HepG2 (cell line): ENCODE data around the gene HNRNPH2. TPM values are rescaled to one million over a fixed set of nuclear protein-coding genes. Genes with fewer than 3 reads are reported as not detected.

Experiments
- CBX5 ChIP-seq: sonication (generic); formaldehyde crosslinking; IDR thresholded peaks from 2 replicates; pipeline ENCODE4 v1.4.0; 2020; ENCODE audit warnings: missing genetic modification reagents, borderline replicate concordance
- ETV5 ChIP-seq: IDR thresholded peaks from 2 replicates; pipeline ENCODE4 v1.6.1; 2018; ENCODE audit warnings: missing biosample characterization, missing genetic modification reagents, inconsistent platforms, borderline replicate concordance
- GFI1 ChIP-seq: sonication (generic); formaldehyde crosslinking; IDR thresholded peaks from 2 replicates; pipeline ENCODE4 v1.5.0; 2020; ENCODE audit warnings: missing genetic modification reagents, mild to moderate bottlenecking, borderline replicate concordance
- ISL2 ChIP-seq: sonication (generic); formaldehyde crosslinking; IDR thresholded peaks from 2 replicates; pipeline ENCODE4 v1.5.0; 2020; ENCODE audit warnings: missing genetic modification reagents
- JUNB ChIP-seq: sonication (generic); formaldehyde crosslinking; IDR thresholded peaks from 2 replicates; pipeline ENCODE4 v1.8.0; 2022; ENCODE audit warnings: missing genetic modification reagents, mild to moderate bottlenecking, borderline replicate concordance
- PRMT3 ChIP-seq: sonication (generic); formaldehyde crosslinking; IDR thresholded peaks from 2 replicates; pipeline ENCODE4 v1.8.1; 2022; ENCODE audit warnings: low read depth, mild to moderate bottlenecking, moderate library complexity, missing genetic modification reagents, borderline replicate concordance
- ZBTB49 ChIP-seq: sonication (generic); formaldehyde crosslinking; IDR thresholded peaks from 2 replicates; pipeline ENCODE4 v1.4.0; 2020; ENCODE audit warnings: missing genetic modification reagents, borderline replicate concordance
- ZFYVE20 ChIP-seq: sonication (generic); formaldehyde crosslinking; IDR thresholded peaks from 2 replicates; pipeline ENCODE4 v1.8.0; 2023; ENCODE audit warnings: low read depth, mild to moderate bottlenecking, moderate library complexity, missing genetic modification reagents, borderline replicate concordance
- ZNF430 ChIP-seq: sonication (generic); formaldehyde crosslinking; IDR thresholded peaks from 2 replicates; pipeline ENCODE4 v1.9.0; 2021; ENCODE audit warnings: mild to moderate bottlenecking, missing genetic modification reagents
- polyA plus RNA-seq, 8 experiments: library from polyadenylated mRNA; depleted of rRNA in 3 of 8; stranded (reverse) in 7 of 8; unstranded in 1 of 8; fragments of >200 nt; fragmentation: Illumina TruSeq in 4 of 8; extraction: Trizol in 4 of 8; gene quantifications; 2 replicates each; pipeline versions ENCODE4 v1.2.1 to v1.2.3, GENCODE V29; 2011 to 2016; ENCODE audit warnings: low read depth in 4 of 8, missing spikeins in 1 of 8, mixed read lengths in 1 of 8; ENCODE audit not compliant: insufficient read depth in 1 of 8
- total RNA-seq, 5 experiments: library from RNA; depleted of rRNA; stranded (reverse); fragments of >200 nt; fragmentation: Illumina TruSeq; extraction: Trizol; gene quantifications; 2 replicates each; pipeline ENCODE4 v1.2.3, GENCODE V29; 2016; ENCODE audit warnings: low read depth in 1 of 5
- TF ChIP-seq, protein P1 (sequence below): sonication (generic); formaldehyde crosslinking; conservative IDR thresholded peaks from 2 replicates; pipeline ENCODE4 v1.4.0; 2020; ENCODE audit warnings: missing genetic modification reagents
- TF ChIP-seq, protein P2 (sequence below): sonication (generic); formaldehyde crosslinking; IDR thresholded peaks from 2 replicates; pipeline ENCODE4 v1.8.1; 2022; ENCODE audit warnings: low read depth, mild to moderate bottlenecking, missing genetic modification reagents
- TF ChIP-seq, protein P3 (sequence below): sonication (generic); formaldehyde crosslinking; IDR thresholded peaks from 2 replicates; pipeline ENCODE4 v1.9.0; 2021; ENCODE audit warnings: missing genetic modification reagents, borderline replicate concordance

HNRNPH2 gene
- total and polyA plus RNA-seq, 2 of the 13 experiments (the other 11 are each of a cell fraction or from before 2014, with no cell fraction given) = 23.8 to 56.9 TPM

GRCh38 chrX:101407748-101408531 is at the start of gene HNRNPH2, which contains the start of gene GLA (continued):
- no peak for TF ChIP-seq ETV5 (CRISPR knock-in tag)
- peak; percentile 40; the same call in 1 of the 2 replicates for TF ChIP-seq ZNF430 (CRISPR knock-in tag)
- TF ChIP-seq GFI1 = no peak
- TF ChIP-seq ISL2 (CRISPR knock-in tag) = no peak
- TF ChIP-seq, protein P1, sequence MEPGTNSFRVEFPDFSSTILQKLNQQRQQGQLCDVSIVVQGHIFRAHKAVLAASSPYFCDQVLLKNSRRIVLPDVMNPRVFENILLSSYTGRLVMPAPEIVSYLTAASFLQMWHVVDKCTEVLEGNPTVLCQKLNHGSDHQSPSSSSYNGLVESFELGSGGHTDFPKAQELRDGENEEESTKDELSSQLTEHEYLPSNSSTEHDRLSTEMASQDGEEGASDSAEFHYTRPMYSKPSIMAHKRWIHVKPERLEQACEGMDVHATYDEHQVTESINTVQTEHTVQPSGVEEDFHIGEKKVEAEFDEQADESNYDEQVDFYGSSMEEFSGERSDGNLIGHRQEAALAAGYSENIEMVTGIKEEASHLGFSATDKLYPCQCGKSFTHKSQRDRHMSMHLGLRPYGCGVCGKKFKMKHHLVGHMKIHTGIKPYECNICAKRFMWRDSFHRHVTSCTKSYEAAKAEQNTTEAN (CRISPR knock-in tag) = no peak
- TF ChIP-seq ZBTB49 (CRISPR knock-in tag) = no peak
- no peak for TF ChIP-seq JUNB (CRISPR knock-in tag)
- TF ChIP-seq ZFYVE20 (CRISPR knock-in tag) = no peak
- TF ChIP-seq CBX5 = no peak
- TF ChIP-seq PRMT3 (CRISPR knock-in tag) = no peak
- TF ChIP-seq, protein P2, sequence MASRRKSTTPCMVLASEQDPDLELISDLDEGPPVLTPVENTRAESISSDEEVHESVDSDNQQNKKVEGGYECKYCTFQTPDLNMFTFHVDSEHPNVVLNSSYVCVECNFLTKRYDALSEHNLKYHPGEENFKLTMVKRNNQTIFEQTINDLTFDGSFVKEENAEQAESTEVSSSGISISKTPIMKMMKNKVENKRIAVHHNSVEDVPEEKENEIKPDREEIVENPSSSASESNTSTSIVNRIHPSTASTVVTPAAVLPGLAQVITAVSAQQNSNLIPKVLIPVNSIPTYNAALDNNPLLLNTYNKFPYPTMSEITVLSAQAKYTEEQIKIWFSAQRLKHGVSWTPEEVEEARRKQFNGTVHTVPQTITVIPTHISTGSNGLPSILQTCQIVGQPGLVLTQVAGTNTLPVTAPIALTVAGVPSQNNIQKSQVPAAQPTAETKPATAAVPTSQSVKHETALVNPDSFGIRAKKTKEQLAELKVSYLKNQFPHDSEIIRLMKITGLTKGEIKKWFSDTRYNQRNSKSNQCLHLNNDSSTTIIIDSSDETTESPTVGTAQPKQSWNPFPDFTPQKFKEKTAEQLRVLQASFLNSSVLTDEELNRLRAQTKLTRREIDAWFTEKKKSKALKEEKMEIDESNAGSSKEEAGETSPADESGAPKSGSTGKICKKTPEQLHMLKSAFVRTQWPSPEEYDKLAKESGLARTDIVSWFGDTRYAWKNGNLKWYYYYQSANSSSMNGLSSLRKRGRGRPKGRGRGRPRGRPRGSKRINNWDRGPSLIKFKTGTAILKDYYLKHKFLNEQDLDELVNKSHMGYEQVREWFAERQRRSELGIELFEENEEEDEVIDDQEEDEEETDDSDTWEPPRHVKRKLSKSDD (CRISPR knock-in tag) = 0 out of 2 replicates have a peak, but pooled peaks have one; percentile 43
- TF ChIP-seq, protein P3, sequence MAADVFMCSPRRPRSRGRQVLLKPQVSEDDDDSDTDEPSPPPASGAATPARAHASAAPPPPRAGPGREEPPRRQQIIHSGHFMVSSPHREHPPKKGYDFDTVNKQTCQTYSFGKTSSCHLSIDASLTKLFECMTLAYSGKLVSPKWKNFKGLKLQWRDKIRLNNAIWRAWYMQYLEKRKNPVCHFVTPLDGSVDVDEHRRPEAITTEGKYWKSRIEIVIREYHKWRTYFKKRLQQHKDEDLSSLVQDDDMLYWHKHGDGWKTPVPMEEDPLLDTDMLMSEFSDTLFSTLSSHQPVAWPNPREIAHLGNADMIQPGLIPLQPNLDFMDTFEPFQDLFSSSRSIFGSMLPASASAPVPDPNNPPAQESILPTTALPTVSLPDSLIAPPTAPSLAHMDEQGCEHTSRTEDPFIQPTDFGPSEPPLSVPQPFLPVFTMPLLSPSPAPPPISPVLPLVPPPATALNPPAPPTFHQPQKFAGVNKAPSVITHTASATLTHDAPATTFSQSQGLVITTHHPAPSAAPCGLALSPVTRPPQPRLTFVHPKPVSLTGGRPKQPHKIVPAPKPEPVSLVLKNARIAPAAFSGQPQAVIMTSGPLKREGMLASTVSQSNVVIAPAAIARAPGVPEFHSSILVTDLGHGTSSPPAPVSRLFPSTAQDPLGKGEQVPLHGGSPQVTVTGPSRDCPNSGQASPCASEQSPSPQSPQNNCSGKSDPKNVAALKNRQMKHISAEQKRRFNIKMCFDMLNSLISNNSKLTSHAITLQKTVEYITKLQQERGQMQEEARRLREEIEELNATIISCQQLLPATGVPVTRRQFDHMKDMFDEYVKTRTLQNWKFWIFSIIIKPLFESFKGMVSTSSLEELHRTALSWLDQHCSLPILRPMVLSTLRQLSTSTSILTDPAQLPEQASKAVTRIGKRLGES (CRISPR knock-in tag) = no peak
